ENCODE data around the gene OXT. TPM values are rescaled to one million over a fixed set of nuclear protein-coding genes. Genes with fewer than 3 reads are reported as not detected.
"Not testable (repeated sequence)": the region's sequence is repeated elsewhere in the genome, so short reads cannot be mapped to it uniquely, and the experiment has no call there.

Gene OXT
- total and polyA plus RNA-seq, 2 of the 13 experiments (the other 11 are each of a cell fraction or from before 2014, with no cell fraction given): not detected

GRCh38 chr20:3059489-3059888 lies 11.9 kb upstream of the OXT start (continued):
- 0 out of 2 replicates have a peak, but pooled peaks have one; percentile 21 for TF ChIP-seq CERS6 (CRISPR knock-in tag; IDR thresholded peaks at IDR 0.05)
- TF ChIP-seq ZHX1 (CRISPR knock-in tag; IDR thresholded peaks at IDR 0.05; ENCODE audit: low read depth): no peak
- 0 out of 2 replicates have a peak, but pooled peaks have one; percentile 27 for TF ChIP-seq NFE2L1 (CRISPR knock-in tag; IDR thresholded peaks at IDR 0.05; ENCODE audit: borderline replicate concordance)
- TF ChIP-seq MXD1 (CRISPR knock-in tag; IDR thresholded peaks at IDR 0.05): 0 out of 2 replicates have a peak, but pooled peaks have one; percentile 19

- H3K4me3 ChIP-seq (replicated peaks in 1 of 3; ENCODE audit: insufficient read depth in 1 of 3, low read depth in 2 of 3, low read length in 3 of 3); H4K20me1 ChIP-seq (ENCODE audit: insufficient read depth, low read length); H2AFZ ChIP-seq (ENCODE audit: low read length); H3K27ac ChIP-seq (ENCODE audit: extremely low read length, insufficient read depth, low read length); BruUV-seq (replicated peaks); H3K9me3 ChIP-seq (ENCODE audit: low read length); ATAC-seq; POLR2A ChIA-PET; DNase-seq (ENCODE audit: low spot score); intact Hi-C loops (cut with micrococcal nuclease; ENCODE audit: unreplicated experiment); H3K9ac ChIP-seq (ENCODE audit: insufficient read depth, low read depth, low read length); H3K36me3 ChIP-seq (replicated peaks in 1 of 2; ENCODE audit: control insufficient read depth in 1 of 2, insufficient read depth in 2 of 2, low read length in 2 of 2); H3K79me2 ChIP-seq (ENCODE audit: insufficient read depth, low read length); CTCF ChIA-PET (ENCODE audit: low intra/inter-chr PET ratio, low total read pairs); in situ Hi-C loops (cut with HindIII; ENCODE audit: extremely low pct_ligation_motif_present, low pct_unique_long_range_greater_than_20kb); FAIRE-seq; TF ChIP-seq NONO (IDR thresholded peaks at IDR 0.05): not testable (repeated sequence)
- Histone ChIP-seq H3K4me1 (ENCODE audit: insufficient read depth, low read length) (peaks cover 53% of the 10 kb centered on the region), H3K27me3 (ENCODE audit: control insufficient read depth in 1 of 2, insufficient read depth in 2 of 2, low read length in 2 of 2) (peaks cover 4 to 23% of the 10 kb centered on the region in 2 experiments; a peak in 4 of 5 replicates), H3K4me2 (ENCODE audit: low read depth, low read length) (peak overlapping the region; percentile 37; the same call in 1 of the 2 replicates)
- WGBS (ENCODE audit: low lambda C conversion rate): 29% methylated on average over 6 of the region's 6 CpGs
- TF ChIP-seq ATF6 (CRISPR knock-in tag; conservative IDR thresholded peaks at IDR 0.05) (0 out of 2 replicates have a peak, but pooled peaks have one; percentile 43), ZNF263 (CRISPR knock-in tag; IDR thresholded peaks at IDR 0.05) (0 out of 2 replicates have a peak, but pooled peaks have one; percentile 35), TBX2 (CRISPR knock-in tag; IDR thresholded peaks at IDR 0.05; ENCODE audit: borderline replicate concordance) (0 out of 2 replicates have a peak, but pooled peaks have one; percentile 23), HDAC2 (CRISPR knock-in tag; IDR thresholded peaks at IDR 0.05) (peak; percentile 15; the same call in 1 of the 2 replicates), ZMYM4 (CRISPR knock-in tag; IDR thresholded peaks at IDR 0.05) (peak; percentile 24; the same call in 1 of the 2 replicates), KDM1A (CRISPR knock-in tag; IDR thresholded peaks at IDR 0.05) (peak; percentile 36; the same call in 1 of the 2 replicates), ZNF30 (CRISPR knock-in tag; IDR thresholded peaks at IDR 0.05) (0 out of 2 replicates have a peak, but pooled peaks have one; percentile 28), NONO (CRISPR knock-in tag; conservative IDR thresholded peaks at IDR 0.05) (0 out of 2 replicates have a peak, but pooled peaks have one; percentile 14), ZNF501 (CRISPR knock-in tag; IDR thresholded peaks at IDR 0.05) (peak; percentile 32; the same call in 1 of the 2 replicates), ZNF460 (CRISPR knock-in tag; IDR thresholded peaks at IDR 0.05; ENCODE audit: borderline replicate concordance) (peak; percentile 94), CEBPG (CRISPR knock-in tag; IDR thresholded peaks at IDR 0.05) (peak; percentile 43; the same call in 1 of the 2 replicates), ADNP (CRISPR knock-in tag; IDR thresholded peaks at IDR 0.05) (peak; percentile 55; the same call in 1 of the 2 replicates)
Measured at GRCh38 chr20:3064119-3064518, 7.3 kb upstream of the OXT start.
